HepG2 (cell line): ENCODE measurements around the gene FNDC3B. TPM values are rescaled to one million over a fixed set of nuclear protein-coding genes. Genes with fewer than 3 reads are reported as not detected.

Experiments
- ATAC-seq: fragments of 200-7000 bp; cut with Tn5 transposase; 3 replicates; pipeline ENCODE4 v1.9.1; 2020; ENCODE audit warnings: mild to moderate bottlenecking, moderate library complexity
- BruUV-seq: library from RNA; stranded (reverse); fragments of 400-500 nt; replicated peaks from 2 replicates; lab custom pipeline; 2021; lab: Mats Ljungman, UMichigan
- CTCF ChIA-PET: fragments of 300-600 bp; formaldehyde crosslinking; extraction: SDS; loops from one replicate; lab custom pipeline; 2021; ENCODE audit warnings: low total read pairs, inconsistent platforms, low intra/inter-chr PET ratio; lab: Yijun Ruan, JAX
- POLR2A ChIA-PET: fragments of 350-600 bp; sonication (Branson Sonifier 250); formaldehyde crosslinking; loops from one replicate; lab custom pipeline; 2020; ENCODE audit warnings: antibody characterized with exemption, inconsistent platforms; lab: Yijun Ruan, JAX
- DNase-seq: peaks from one replicate; pipeline ENCODE4 v3.0.0-alpha.2; 2015; ENCODE audit warnings: low spot score
- FAIRE-seq: peaks from 3 replicates; lab custom pipeline; 2011; peaks lifted over from hg19 to GRCh38; lab: Jason Lieb, UNC
- H2AFZ ChIP-seq: one replicate; pipeline ENCODE4 v1.6.1; 2011; ENCODE audit warnings: low read length, inconsistent platforms
- H3K27ac ChIP-seq: fragments of 300-600 bp; 3 replicates; pipeline ENCODE4 v1.8.0; 2011; ENCODE audit warnings: mixed run types, mild to moderate bottlenecking, mixed read lengths, low read length, inconsistent platforms; ENCODE audit not compliant: insufficient read depth; ENCODE audit errors: extremely low read length
- H3K27me3 ChIP-seq, 2 experiments: fragments of 200-600 bp in 1 of 2; 2 replicates in 1 of 2; 3 replicates in 1 of 2; pipeline versions ENCODE4 v1.6.0 to v1.8.0; 2011; ENCODE audit warnings: low read length in 2 of 2, mild to moderate bottlenecking in 2 of 2, moderate library complexity in 2 of 2, inconsistent platforms in 1 of 2; ENCODE audit not compliant: insufficient read depth in 2 of 2, control insufficient read depth in 1 of 2
- H3K36me3 ChIP-seq, 2 experiments: fragments of 200-600 bp in 1 of 2; replicated peaks in 1 of 2; 2 replicates in 1 of 2; 3 replicates in 1 of 2; pipeline versions ENCODE4 v1.5.1 to v1.8.0; 2011; ENCODE audit warnings: low read length in 2 of 2, inconsistent platforms in 1 of 2; ENCODE audit not compliant: insufficient read depth in 2 of 2, control insufficient read depth in 1 of 2
- H3K4me1 ChIP-seq: 2 replicates; pipeline ENCODE4 v1.5.1; 2012; ENCODE audit warnings: low read length, inconsistent platforms; ENCODE audit not compliant: insufficient read depth
- H3K4me2 ChIP-seq: 2 replicates; pipeline ENCODE4 v1.6.0; 2011; ENCODE audit warnings: low read depth, low read length, inconsistent platforms
- H3K4me3 ChIP-seq, 3 experiments: fragments of 200-600 bp in 1 of 3; sonication (generic), shearing (Covaris generic) in 1 of 3; replicated peaks in 1 of 3; 2 replicates each; pipeline ENCODE4 v1.5.1; 2011 to 2016; ENCODE audit warnings: low read length in 3 of 3, inconsistent platforms in 2 of 3, low read depth in 2 of 3, mild to moderate bottlenecking in 2 of 3, control low read depth in 1 of 3, mixed read lengths in 1 of 3; ENCODE audit not compliant: insufficient read depth in 1 of 3
- H3K79me2 ChIP-seq: one replicate; pipeline ENCODE4 v1.6.1; 2011; ENCODE audit warnings: low read length, inconsistent platforms; ENCODE audit not compliant: insufficient read depth
- H3K9ac ChIP-seq: 2 replicates; pipeline ENCODE4 v1.6.0; 2011; ENCODE audit warnings: mild to moderate bottlenecking, low read depth, low read length, inconsistent platforms; ENCODE audit not compliant: insufficient read depth
- H3K9me3 ChIP-seq: 2 replicates; pipeline ENCODE4 v1.5.1; 2012; ENCODE audit warnings: mild to moderate bottlenecking, low read length
- H4K20me1 ChIP-seq: 2 replicates; pipeline ENCODE4 v1.6.0; 2011; ENCODE audit warnings: inconsistent platforms, mild to moderate bottlenecking, low read length, moderate library complexity; ENCODE audit not compliant: insufficient read depth
- AGO2 ChIP-seq: fragments of 200-400 bp; formaldehyde crosslinking; optimal IDR thresholded peaks from 2 replicates; pipeline ENCODE3; 2017; ENCODE audit warnings: mild to moderate bottlenecking, low read depth, low read length, moderate library complexity
- ELF4 ChIP-seq: sonication (generic); formaldehyde crosslinking; IDR thresholded peaks from 2 replicates; pipeline ENCODE4 v1.5.0; 2020; ENCODE audit warnings: missing genetic modification reagents, mild to moderate bottlenecking, moderate library complexity, borderline replicate concordance
- KDM3A ChIP-seq: IDR thresholded peaks from 2 replicates; pipeline ENCODE4 v1.6.1; 2018; ENCODE audit warnings: low read depth, missing compliant biosample characterization
- PAF1 ChIP-seq: IDR thresholded peaks from 2 replicates; pipeline ENCODE4 v1.6.1; 2016; ENCODE audit warnings: missing genetic modification reagents, missing compliant biosample characterization
- POLR2A ChIP-seq, 2 experiments: IDR thresholded peaks; 2 replicates each; pipeline ENCODE4 v1.6.1; 2011; ENCODE audit warnings: low read depth in 2 of 2, low read length in 2 of 2, mild to moderate bottlenecking in 1 of 2, moderate library complexity in 1 of 2; ENCODE audit not compliant: insufficient read depth in 1 of 2
- POLR2AphosphoS2 ChIP-seq: IDR thresholded peaks from 2 replicates; pipeline ENCODE4 v1.6.1; 2011; ENCODE audit warnings: low read depth, low read length, improper control_type of control experiment
- RARA ChIP-seq: IDR thresholded peaks from 2 replicates; pipeline ENCODE4 v1.6.1; 2016; ENCODE audit warnings: missing genetic modification reagents, missing compliant biosample characterization
- RBM22 ChIP-seq: fragments of 200-400 bp; formaldehyde crosslinking; optimal IDR thresholded peaks from 2 replicates; pipeline ENCODE3; 2017; ENCODE audit warnings: mild to moderate bottlenecking, low read length, moderate library complexity
- TRIM24 ChIP-seq: sonication (generic); formaldehyde crosslinking; IDR thresholded peaks from 2 replicates; pipeline ENCODE4 v1.8.0; 2022; ENCODE audit warnings: mild to moderate bottlenecking, missing genetic modification reagents
- ZNF558 ChIP-seq: sonication (generic); formaldehyde crosslinking; IDR thresholded peaks from 2 replicates; pipeline ENCODE4 v1.9.0; 2022; ENCODE audit warnings: mild to moderate bottlenecking, missing genetic modification reagents, borderline replicate concordance
- WGBS: methylation state at CpG from one replicate; pipeline ENCODE4 v1.1.6; 2017; ENCODE audit warnings: low lambda C conversion rate; 5-methylcytosine and 5-hydroxymethylcytosine counted together
- in situ Hi-C: cut with HindIII; loops from 2 replicates; pipeline ENCODE4 v1.10.0; 2017; ENCODE audit warnings: low pct_unique_long_range_greater_than_20kb; ENCODE audit not compliant: extremely low pct_ligation_motif_present
- intact Hi-C: fragments of 100-400 bp; cut with micrococcal nuclease; formaldehyde crosslinking; loops from one replicate; pipeline ENCODE4 v1.10.0; 2022; ENCODE audit not compliant: unreplicated experiment
- polyA plus RNA-seq, 8 experiments: library from polyadenylated mRNA; depleted of rRNA in 3 of 8; stranded (reverse) in 7 of 8; unstranded in 1 of 8; fragments of >200 nt; fragmentation: Illumina TruSeq in 4 of 8; extraction: Trizol in 4 of 8; gene quantifications; 2 replicates each; pipeline versions ENCODE4 v1.2.1 to v1.2.3, GENCODE V29; 2011 to 2016; ENCODE audit warnings: low read depth in 4 of 8, missing spikeins in 1 of 8, mixed read lengths in 1 of 8; ENCODE audit not compliant: insufficient read depth in 1 of 8
- total RNA-seq, 5 experiments: library from RNA; depleted of rRNA; stranded (reverse); fragments of >200 nt; fragmentation: Illumina TruSeq; extraction: Trizol; gene quantifications; 2 replicates each; pipeline ENCODE4 v1.2.3, GENCODE V29; 2016; ENCODE audit warnings: low read depth in 1 of 5

FNDC3B gene
- total and polyA plus RNA-seq, 2 of the 13 experiments (the other 11 are each of a cell fraction or from before 2014, with no cell fraction given), result 74.8 to 103 TPM

GRCh38 chr3:172052405-172052804 is 13.0 kb downstream of the FNDC3B start:
- Histone ChIP-seq H3K79me2 (peaks cover 98% of the 10 kb centered on the region), H3K9ac (no peak overlapping the region; the same call in 1 of the 2 replicates), H3K4me3 (no peak overlapping the region), H3K27ac (peak overlapping the region; percentile 25), H3K4me1 (peaks cover 100% of the 10 kb centered on the region), H4K20me1 (peaks cover 98% of the 10 kb centered on the region), H3K4me2 (peak overlapping the region; percentile 22; the same call in 1 of the 2 replicates), H2AFZ (no peak overlapping the region), H3K27me3 (no peaks in the 10 kb centered on the region), H3K36me3 (peaks cover 9 to 79% of the 10 kb centered on the region in 2 experiments), H3K9me3 (no peaks in the 10 kb centered on the region)
- BruUV-seq, result no TSS peak
- peak; percentile 87 for TF ChIP-seq RBM22
- peak; percentile 35; the same call in 1 of the 2 replicates for TF ChIP-seq POLR2AphosphoS2
- no peak for TF ChIP-seq RARA
- peak; percentile 32; the same call in 1 of the 2 replicates for TF ChIP-seq PAF1 (CRISPR knock-in tag)
- no peak for TF ChIP-seq KDM3A (CRISPR knock-in tag)
- CTCF ChIA-PET, result no interaction called here
- WGBS, result 93% methylated on average over 2 of the region's 2 CpGs
- no peak for FAIRE-seq
- no peak for DNase-seq
- POLR2A ChIA-PET, result interaction anchor here (1.7 kb wide), 1 partner anchor 10 kb away, joined by 8 read pairs; no protein-coding TSS in a partner anchor
- in situ Hi-C loops, result no loop called here
- no peak for ATAC-seq
- intact Hi-C loops, result no loop called here

GRCh38 chr3:172054115-172054764 is 14.9 kb downstream of the FNDC3B start:
- Histone ChIP-seq H3K4me1 (peaks cover 100% of the 10 kb centered on the region), H3K79me2 (peaks cover 98% of the 10 kb centered on the region), H3K36me3 (peaks cover 9 to 67% of the 10 kb centered on the region in 2 experiments), H3K27me3 (no peaks in the 10 kb centered on the region), H3K9me3 (no peaks in the 10 kb centered on the region), H2AFZ (no peak overlapping the region), H4K20me1 (peaks cover 98% of the 10 kb centered on the region), H3K27ac (peak overlapping the region; percentile 14), H3K4me3 (no peak overlapping the region), H3K4me2 (peak overlapping the region; percentile 38), H3K9ac (no peak overlapping the region)
- no peak for DNase-seq
- WGBS, result 66% methylated on average over 6 of the region's 6 CpGs
- intact Hi-C loops (no loop called here), in situ Hi-C loops (no loop called here)
- no peak for FAIRE-seq
- ATAC-seq, result peak; percentile 21
- BruUV-seq, result no TSS peak
- POLR2A ChIA-PET, result interaction anchor here (1.0 to 1.1 kb wide), 2 partner anchors 9 to 12 kb away, joined by 3 to 4 read pairs; no protein-coding TSS in a partner anchor
- CTCF ChIA-PET, result no interaction called here
- TF ChIP-seq TRIM24 (CRISPR knock-in tag) (no peak), AGO2 (peak; percentile 31), ELF4 (CRISPR knock-in tag) (no peak), ZNF558 (no peak), POLR2A (IDR thresholded peaks at IDR 0.05; ENCODE audit: insufficient read depth in 1 of 2, low read depth in 2 of 2, low read length in 2 of 2) (peak; percentile 23 to 45; a peak in 1 of 4 replicates)
